Activated gamma-delta T cell (primary cell): ENCODE results near the gene MND1.
"Not testable (repeated sequence)": the region's sequence is repeated elsewhere in the genome, so short reads cannot be mapped to it uniquely, and the experiment has no call there.

Experiments
- DNase-seq: peaks from one replicate; lab custom pipeline; 2025; lab: John Stamatoyannopoulos, UW

Gene MND1

DNA sequence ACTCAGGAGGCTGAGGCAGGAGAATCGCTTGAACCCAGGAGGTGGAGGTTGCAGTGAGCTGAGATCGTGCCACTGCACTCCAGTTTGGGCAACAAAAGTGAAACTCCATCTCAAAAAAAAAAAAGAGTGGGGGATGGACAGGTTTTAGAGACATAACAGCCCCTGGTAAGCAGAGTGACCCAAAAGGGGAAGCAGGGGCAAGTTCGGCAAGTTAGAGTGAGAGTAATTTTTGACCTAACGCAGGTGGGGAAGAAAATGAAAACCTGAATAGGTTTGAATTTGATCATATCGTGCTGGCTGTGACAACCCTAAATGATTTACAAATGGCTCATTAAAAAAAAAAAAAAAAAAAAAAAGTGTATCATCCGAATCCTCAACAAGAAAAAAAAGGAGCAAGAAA, 96.0 kb downstream of the MND1 start:
- DNase-seq = no peak

DNA sequence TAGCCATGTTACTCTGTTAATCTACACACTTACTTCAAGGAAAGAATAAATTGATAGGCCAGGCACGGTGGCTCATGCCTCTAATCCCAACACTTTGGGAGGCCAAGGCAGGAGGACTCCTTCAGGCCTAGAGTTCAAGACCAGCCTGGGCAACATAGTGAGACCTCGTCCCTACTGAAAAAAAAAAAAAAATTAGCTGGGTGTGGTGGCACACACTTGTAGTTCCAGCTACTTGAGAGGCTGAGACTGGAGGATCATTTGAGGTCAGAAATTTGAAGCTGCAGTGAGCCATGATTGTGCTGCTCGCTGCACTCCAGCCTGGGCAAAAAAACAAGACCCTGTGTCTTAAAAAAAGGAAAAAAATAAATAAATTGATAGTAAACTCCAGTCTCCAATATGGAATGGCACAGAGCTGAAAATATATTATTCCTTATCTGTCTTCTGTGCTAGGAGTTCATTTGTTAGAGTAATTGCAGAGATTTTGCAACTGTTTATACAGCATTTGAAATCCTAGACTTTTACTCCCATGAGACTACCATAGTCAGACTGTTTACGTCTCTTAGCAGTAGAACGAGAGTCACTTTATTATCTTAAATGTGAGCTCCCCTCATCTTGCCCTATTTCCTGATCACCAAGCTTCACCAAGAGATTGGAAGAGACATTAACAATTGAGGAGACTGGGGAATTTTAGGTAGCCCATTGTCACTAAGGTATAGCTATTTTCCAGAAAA, 102.9 kb downstream of the MND1 start:
- no peak for DNase-seq

DNA sequence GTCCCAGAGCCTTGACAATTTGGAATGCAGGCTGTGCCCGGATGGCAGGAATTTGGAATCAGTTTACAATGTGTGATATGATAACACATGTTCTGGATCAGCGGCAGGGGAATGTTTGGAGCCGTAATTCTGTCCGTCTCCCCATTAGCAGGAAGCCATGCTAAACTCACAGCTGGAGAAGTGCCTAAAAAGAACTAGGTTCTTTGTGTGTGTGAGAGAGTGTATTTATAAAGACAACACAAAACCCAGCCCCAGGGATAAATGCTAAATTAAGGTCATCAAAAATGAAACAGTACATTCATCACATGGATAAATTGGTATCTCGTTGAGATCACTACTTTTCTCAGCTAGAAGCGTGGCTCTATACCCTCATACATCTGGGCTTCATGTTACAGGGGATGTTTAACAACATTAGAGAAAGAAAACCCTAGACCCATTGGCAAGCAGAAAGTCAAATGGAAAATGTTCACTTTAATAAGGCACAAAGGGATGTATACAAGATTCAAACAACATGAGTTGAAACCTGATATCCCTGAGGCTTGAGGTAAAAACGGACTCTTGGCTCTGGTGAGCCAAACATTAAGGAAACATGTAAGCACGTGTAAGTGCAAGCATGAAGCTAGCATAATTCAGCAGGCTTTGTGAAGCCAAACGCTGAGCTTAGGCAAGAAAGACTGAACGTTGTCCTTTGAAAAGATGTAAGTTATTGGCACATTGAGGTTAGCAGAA, 103.7 kb downstream of the MND1 start:
- no peak for DNase-seq

DNA sequence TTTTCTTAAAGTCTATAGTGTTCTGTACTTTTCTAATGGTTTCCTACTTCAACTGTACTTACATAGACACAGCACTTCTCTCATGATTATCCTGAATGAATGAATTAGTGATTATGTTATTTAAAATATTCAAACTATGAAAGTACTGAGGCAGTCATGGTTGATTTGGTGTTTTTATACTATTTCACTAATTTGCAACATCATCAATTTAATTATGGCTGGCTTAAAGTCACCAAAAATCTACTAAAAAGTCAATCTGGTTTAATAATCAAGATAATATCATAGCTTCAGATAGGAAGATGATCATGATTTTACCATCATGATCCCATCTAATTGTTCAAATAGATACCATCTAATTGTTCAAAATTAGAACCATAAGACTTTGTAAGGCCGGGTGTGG, 104.8 kb downstream of the MND1 start:
- no peak for DNase-seq

DNA sequence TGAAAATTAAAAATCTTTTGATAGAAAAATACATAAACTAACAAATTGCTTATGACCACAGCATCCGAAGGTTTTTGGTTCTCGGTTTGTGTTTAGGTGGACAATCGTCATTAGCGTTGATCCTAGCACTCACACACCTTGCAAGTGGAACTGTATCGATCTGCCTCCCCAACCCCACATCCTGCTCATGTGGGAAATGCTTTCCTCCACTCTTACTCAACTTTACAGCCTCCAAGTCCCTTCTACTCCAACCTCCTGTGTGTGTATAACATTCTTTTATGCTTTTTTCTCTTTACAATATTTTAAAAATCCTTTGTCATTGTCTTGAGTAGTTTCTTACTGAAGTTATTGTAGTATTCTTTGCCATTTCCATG, 106.0 kb downstream of the MND1 start:
- no peak for DNase-seq

DNA sequence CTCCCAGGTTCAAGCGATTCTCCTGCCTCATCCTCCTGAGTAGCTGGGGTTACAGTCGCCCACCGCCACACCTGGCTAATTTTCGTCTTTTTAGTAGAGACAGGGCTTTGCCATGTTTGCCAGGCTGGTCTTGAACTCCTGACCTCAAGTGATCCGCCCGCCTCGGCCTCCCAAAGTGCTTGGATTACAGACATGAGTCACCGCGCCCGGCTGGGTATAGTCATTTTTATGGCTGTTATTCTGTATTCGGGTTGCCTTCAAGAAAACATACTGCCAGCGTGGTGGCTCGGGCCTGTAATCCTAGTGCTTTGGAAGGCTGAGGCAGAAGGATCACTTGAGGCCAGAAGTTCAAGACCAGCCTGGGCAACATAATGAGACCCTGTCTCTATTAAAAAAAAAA, 106.7 kb downstream of the MND1 start:
- not testable (repeated sequence) for DNase-seq

DNA sequence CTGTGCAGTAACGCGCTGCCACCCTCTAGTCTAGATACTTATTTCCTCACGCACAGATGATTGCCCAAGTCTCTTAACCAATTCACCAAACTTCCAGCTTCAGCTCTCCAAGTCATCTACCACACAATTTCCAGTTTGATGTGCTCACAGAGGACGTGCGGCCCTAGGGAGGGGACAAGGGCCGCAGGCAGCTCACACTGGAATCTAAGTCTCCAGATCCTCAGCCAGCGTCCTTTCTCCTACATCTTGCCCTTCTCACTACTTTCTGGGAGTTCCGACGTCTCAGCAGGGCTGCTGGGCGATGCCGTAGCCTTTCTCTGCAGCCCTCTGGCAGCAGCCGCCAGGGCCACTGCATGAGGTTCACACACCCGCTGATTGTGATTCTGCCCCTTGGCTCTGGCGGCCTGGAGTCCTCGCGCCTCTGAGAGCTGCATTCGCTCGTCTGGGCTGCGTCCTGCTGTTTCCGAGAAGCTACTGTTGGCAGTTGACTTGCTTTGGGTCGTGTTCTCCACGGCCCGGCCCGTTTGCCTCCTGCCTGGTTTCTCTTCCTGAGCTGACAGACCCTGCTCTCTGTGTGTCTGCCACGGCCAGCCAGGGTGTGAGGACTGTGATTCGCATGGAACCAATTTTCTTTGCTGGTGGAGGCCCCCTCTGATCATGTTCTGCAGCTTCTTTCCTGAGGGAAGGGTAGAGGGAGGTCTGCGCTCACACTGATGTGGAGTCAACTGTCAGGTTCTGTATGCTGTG, 107.6 kb downstream of the MND1 start:
- DNase-seq = no peak

DNA sequence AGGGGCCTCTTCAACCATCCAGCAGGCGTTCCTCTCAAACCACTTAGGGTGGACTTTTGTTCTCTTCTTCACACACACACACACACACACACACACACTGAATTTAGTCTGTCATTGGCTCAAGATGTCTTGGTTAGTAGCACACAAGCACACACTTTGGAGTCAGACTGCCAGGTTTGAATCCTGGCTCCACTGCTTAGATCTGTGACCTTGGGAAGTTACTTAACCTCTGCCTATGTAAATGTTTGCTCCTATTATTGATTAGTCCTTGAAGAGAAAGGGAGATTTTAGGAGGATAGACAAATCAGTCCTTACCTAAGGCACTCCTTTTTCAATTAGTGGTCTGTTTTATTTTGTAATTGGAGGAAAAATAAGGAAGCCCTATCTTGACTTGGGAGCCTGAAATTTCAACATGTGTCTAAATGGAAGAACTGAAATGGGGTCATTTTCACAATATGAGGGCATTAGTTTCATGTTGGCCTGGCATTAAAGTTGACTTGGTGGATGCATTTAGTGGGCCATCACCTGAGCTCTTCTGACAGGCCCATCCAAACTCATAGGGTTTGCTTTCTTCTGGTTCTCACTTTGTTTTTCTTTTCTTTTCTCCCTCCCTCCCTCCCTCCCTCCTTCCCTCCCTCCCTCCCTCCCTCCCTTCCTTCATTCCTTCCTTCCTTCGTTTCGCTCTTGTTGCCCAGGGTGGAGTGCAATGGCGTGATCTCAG, 108.3 kb downstream of the MND1 start:
- DNase-seq = no peak

DNA sequence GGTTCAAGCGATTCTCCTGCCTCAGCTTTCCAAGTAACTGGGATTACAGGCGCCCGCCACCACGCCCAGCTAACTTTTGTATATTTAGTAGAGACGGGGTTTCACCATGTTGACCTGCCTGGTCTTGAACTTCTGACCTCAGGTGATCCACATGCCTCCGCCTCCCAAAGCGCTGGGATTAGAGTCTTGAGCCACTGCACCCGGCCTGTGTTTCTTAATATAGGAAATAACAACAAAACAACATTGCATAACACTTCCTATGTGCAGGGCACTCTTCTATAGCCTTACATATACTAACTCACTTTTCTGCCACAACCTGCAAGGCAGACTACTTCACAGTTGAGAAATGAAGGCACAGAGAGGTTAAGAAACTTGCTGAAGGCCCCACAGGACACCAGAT, 108.9 kb downstream of the MND1 start:
- DNase-seq = no peak

DNA sequence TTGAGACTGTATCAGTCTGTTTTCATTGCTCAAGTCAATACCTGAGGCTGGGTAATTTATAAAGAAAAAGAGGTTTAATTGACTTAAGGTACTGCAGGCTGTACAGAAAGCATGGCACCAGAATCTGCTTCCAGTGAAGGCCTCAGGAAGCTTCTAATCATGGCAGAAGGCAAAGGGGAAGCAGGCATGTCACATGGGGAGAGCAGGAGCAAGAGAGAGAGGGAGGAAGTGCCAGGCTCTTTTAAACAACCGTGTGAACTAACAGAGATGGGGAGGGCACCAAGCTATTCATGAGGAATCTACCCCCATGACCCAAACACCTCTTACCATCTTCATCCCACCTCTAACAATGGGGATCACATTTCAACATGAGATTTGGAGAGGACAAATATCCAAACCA, 114.5 kb downstream of the MND1 start:
- DNase-seq = no peak

DNA sequence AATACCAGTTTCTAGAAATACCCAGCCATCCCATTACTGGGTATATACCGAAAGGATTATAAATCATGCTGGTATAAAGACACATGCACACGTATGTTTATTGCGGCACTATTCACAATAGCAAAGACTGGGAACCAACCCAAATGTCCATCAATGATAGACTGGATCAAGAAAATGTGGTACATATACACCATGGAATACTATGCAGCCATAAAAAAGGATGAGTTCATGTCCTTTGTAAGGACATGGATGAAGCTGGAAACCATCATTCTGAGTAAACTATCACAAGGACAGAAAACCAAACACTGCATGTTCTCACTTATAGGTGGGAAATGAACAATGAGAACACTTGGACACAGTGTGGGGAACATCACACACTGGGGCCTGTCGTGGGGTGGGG, 117.1 kb downstream of the MND1 start:
- DNase-seq = not testable (repeated sequence)

DNA sequence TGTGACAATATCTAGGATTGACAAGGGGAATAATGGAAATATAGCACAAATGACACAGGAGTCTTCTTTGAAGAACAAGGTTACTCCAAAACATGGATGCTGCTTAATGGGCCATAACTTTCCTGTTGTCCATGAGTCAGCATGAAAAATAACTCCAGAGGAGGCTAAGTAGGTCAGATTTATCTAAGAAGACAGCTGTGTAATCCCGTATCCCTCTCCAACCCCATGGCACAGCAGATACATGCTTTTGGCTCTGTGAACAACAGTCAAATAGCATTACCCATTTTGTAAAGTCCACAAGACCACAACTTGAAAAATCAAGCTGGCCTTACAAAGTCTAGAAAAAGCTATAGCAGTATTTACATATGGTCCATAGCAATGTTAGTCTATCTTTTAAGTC, 119.6 kb downstream of the MND1 start:
- DNase-seq = no peak
